Myocyte (in vitro differentiated cells): ENCODE results near the gene LYRM2. TPM values are rescaled to one million over a fixed set of nuclear protein-coding genes. Genes with fewer than 3 reads are reported as not detected.
A peak's percentile ranks its signal among the peaks of the same experiment; 100 is the strongest.

Source experiments
- DNase-seq: peaks from one replicate; pipeline ENCODE4 v3.0.0-alpha.2; 2012; ENCODE audit warnings: low read depth
- polyA plus RNA-seq: library from polyadenylated mRNA; unstranded; fragments of >200 nt; gene quantifications from one replicate; pipeline ENCODE4 v1.2.1, GENCODE V29; 2012; ENCODE audit warnings: missing spikeins
- total RNA-seq: library from RNA; depleted of rRNA; stranded (reverse); fragments of >200 nt; gene quantifications from 2 replicates; pipeline ENCODE4 v1.2.3, GENCODE V29; 2014

The LYRM2 gene
- total RNA-seq: 44.3 and 46.4 TPM in 2 replicates
- polyA plus RNA-seq: 19.5 TPM

GRCh38 chr6:89638320-89639195 lies at the start of gene LYRM2:
TSS of gene LYRM2 (minus strand) at chr6:89638747. CDS start at chr6:89638716, 31 bp downstream.
- peak; percentile 96 for DNase-seq

- DNase-seq: no peak
These were observed 49.8 kb upstream of the LYRM2 start for GRCh38 chr6:89688328-89688727.

GRCh38 chr6:89685311-89685710 lies 46.8 kb upstream of the LYRM2 start:
- no peak for DNase-seq

GRCh38 chr6:89682991-89683390 lies 44.4 kb upstream of the LYRM2 start:
- no peak for DNase-seq

- DNase-seq: no peak
These were observed 43.5 kb upstream of the LYRM2 start for GRCh38 chr6:89681983-89682564.

GRCh38 chr6:89680551-89680950 lies 42.0 kb upstream of the LYRM2 start:
- no peak for DNase-seq

GRCh38 chr6:89680150-89680549 lies 41.6 kb upstream of the LYRM2 start:
- no peak for DNase-seq

GRCh38 chr6:89679215-89680120 lies 40.9 kb upstream of the LYRM2 start:
- DNase-seq: no peak

- DNase-seq: no peak
These were observed 40.0 kb upstream of the LYRM2 start for GRCh38 chr6:89678531-89678930.

GRCh38 chr6:89675949-89676748 lies 37.6 kb upstream of the LYRM2 start:
- no peak for DNase-seq

- DNase-seq: no peak
These were observed 32.5 kb upstream of the LYRM2 start for GRCh38 chr6:89670935-89671565.

- DNase-seq: peak; percentile 68
These were observed 30.5 kb upstream of the LYRM2 start for GRCh38 chr6:89669002-89669401.

GRCh38 chr6:89667872-89668556 lies 29.5 kb upstream of the LYRM2 start:
- DNase-seq: no peak

GRCh38 chr6:89662659-89663223 lies 24.2 kb upstream of the LYRM2 start:
- no peak for DNase-seq

GRCh38 chr6:89661559-89661958 lies 23.0 kb upstream of the LYRM2 start:
- DNase-seq: peak; percentile 56

- DNase-seq: no peak
These were observed 22.4 kb upstream of the LYRM2 start for GRCh38 chr6:89660981-89661380.

GRCh38 chr6:89657445-89658158 lies 19.1 kb upstream of the LYRM2 start:
- no peak for DNase-seq

- DNase-seq: no peak
These were observed 16.6 kb upstream of the LYRM2 start for GRCh38 chr6:89655122-89655521.

- no peak for DNase-seq
These were observed 12.0 kb upstream of the LYRM2 start for GRCh38 chr6:89650579-89650978.
